H9 (cell line): ENCODE results near the gene FAM13A. TPM values are rescaled to one million over a fixed set of nuclear protein-coding genes. Genes with fewer than 3 reads are reported as not detected.
"Not testable (repeated sequence)": the region's sequence is repeated elsewhere in the genome, so short reads cannot be mapped to it uniquely, and the experiment has no call there.

Experiments
- DNase-seq: peaks from one replicate; pipeline ENCODE4 v3.0.0-alpha.2; 2017
- H2AFZ ChIP-seq: one replicate; pipeline ENCODE4 v1.6.1; 2013; ENCODE audit warnings: mild to moderate bottlenecking, low read length, control low read depth, moderate library complexity
- H2AK5ac ChIP-seq: 2 replicates; pipeline ENCODE4 v1.6.1; 2013; ENCODE audit warnings: low read length, control low read depth, mixed read lengths; ENCODE audit not compliant: insufficient read length
- H2BK120ac ChIP-seq: one replicate; pipeline ENCODE4 v1.6.1; 2013; ENCODE audit warnings: low read depth, mild to moderate bottlenecking, low read length, control low read depth, inconsistent platforms; ENCODE audit not compliant: poor library complexity, severe bottlenecking
- H2BK12ac ChIP-seq: 2 replicates; pipeline ENCODE4 v1.6.1; 2013; ENCODE audit warnings: low read length, control low read depth, mixed read lengths, low read depth; ENCODE audit not compliant: insufficient read length
- H2BK15ac ChIP-seq: 2 replicates; pipeline ENCODE4 v1.6.1; 2013; ENCODE audit warnings: low read depth, low read length, control low read depth
- H2BK20ac ChIP-seq: one replicate; pipeline ENCODE4 v1.6.1; 2013; ENCODE audit warnings: low read depth, mild to moderate bottlenecking, low read length, control low read depth, inconsistent platforms; ENCODE audit not compliant: poor library complexity, severe bottlenecking
- H2BK5ac ChIP-seq: 2 replicates; pipeline ENCODE4 v1.6.1; 2013; ENCODE audit warnings: low read length, control low read depth, mixed read lengths; ENCODE audit not compliant: insufficient read length
- H3K14ac ChIP-seq: 2 replicates; pipeline ENCODE4 v1.6.1; 2013; ENCODE audit warnings: low read length, control low read depth; ENCODE audit not compliant: insufficient read depth
- H3K18ac ChIP-seq: 2 replicates; pipeline ENCODE4 v1.6.1; 2013; ENCODE audit warnings: low read depth, mild to moderate bottlenecking, mixed read lengths, low read length, control low read depth; ENCODE audit not compliant: insufficient read length
- H3K23ac ChIP-seq: 2 replicates; pipeline ENCODE4 v1.6.1; 2013; ENCODE audit warnings: low read length, control low read depth, mixed read lengths, low read depth; ENCODE audit not compliant: insufficient read length
- H3K23me2 ChIP-seq: 2 replicates; pipeline ENCODE4 v1.6.1; 2013; ENCODE audit warnings: low read depth, mild to moderate bottlenecking, mixed read lengths, low read length, control low read depth; ENCODE audit not compliant: insufficient read length, poor library complexity, severe bottlenecking
- H3K27ac ChIP-seq: 2 replicates; pipeline ENCODE4 v1.5.1; 2013; ENCODE audit warnings: low read length, control low read depth, mixed read lengths, low read depth; ENCODE audit not compliant: insufficient read length
- H3K27me3 ChIP-seq: 2 replicates; pipeline ENCODE4 v1.6.1; 2013; ENCODE audit warnings: low read length, control low read depth, inconsistent platforms; ENCODE audit not compliant: insufficient read depth
- H3K4ac ChIP-seq: 2 replicates; pipeline ENCODE4 v1.6.1; 2013; ENCODE audit warnings: low read depth, mild to moderate bottlenecking, control low read depth, inconsistent platforms, low read length, moderate library complexity
- H3K4me1 ChIP-seq: 2 replicates; pipeline ENCODE4 v1.6.1; 2013; ENCODE audit warnings: low read length, control low read depth, inconsistent platforms; ENCODE audit not compliant: insufficient read depth
- H3K4me2 ChIP-seq: 2 replicates; pipeline ENCODE4 v1.6.1; 2013; ENCODE audit warnings: low read length, control low read depth, mixed read lengths; ENCODE audit not compliant: insufficient read length, insufficient read depth
- H3K56ac ChIP-seq: 2 replicates; pipeline ENCODE4 v1.6.1; 2013; ENCODE audit warnings: low read depth, mild to moderate bottlenecking, mixed read lengths, low read length, control low read depth; ENCODE audit not compliant: insufficient read length
- H3K79me1 ChIP-seq: 2 replicates; pipeline ENCODE4 v1.6.1; 2013; ENCODE audit warnings: low read depth, mild to moderate bottlenecking, moderate library complexity, low read length, control low read depth, inconsistent platforms; ENCODE audit not compliant: insufficient read depth, poor library complexity, severe bottlenecking
- H3K79me2 ChIP-seq: 2 replicates; pipeline ENCODE4 v1.6.1; 2013; ENCODE audit warnings: low read length, control low read depth, inconsistent platforms; ENCODE audit not compliant: insufficient read depth
- H3K9ac ChIP-seq: 2 replicates; pipeline ENCODE4 v1.6.1; 2013; ENCODE audit warnings: low read length, control low read depth, mixed read lengths; ENCODE audit not compliant: insufficient read length; ENCODE audit errors: extremely low read depth
- H3K9me3 ChIP-seq: one replicate; pipeline ENCODE4 v1.6.1; 2013; ENCODE audit warnings: low read depth, low read length, inconsistent platforms; ENCODE audit not compliant: control insufficient read depth
- H3T11ph ChIP-seq: one replicate; pipeline ENCODE4 v1.6.1; 2013; ENCODE audit warnings: mild to moderate bottlenecking, low read length, control low read depth, inconsistent platforms
- H4K20me1 ChIP-seq: one replicate; pipeline ENCODE4 v1.6.1; 2013; ENCODE audit not compliant: control insufficient read depth, insufficient read length, insufficient read depth
- H4K5ac ChIP-seq: 2 replicates; pipeline ENCODE4 v1.6.1; 2013; ENCODE audit warnings: low read depth, mild to moderate bottlenecking, mixed read lengths, low read length, control low read depth; ENCODE audit not compliant: insufficient read length
- H4K8ac ChIP-seq: replicated peaks from 2 replicates; pipeline ENCODE4 v1.6.1; 2013; ENCODE audit warnings: low read length, control low read depth, mixed read lengths, low read depth; ENCODE audit not compliant: insufficient read length
- H4K91ac ChIP-seq: 2 replicates; pipeline ENCODE4 v1.6.1; 2013; ENCODE audit warnings: low read depth, mild to moderate bottlenecking, moderate library complexity, mixed read lengths, low read length, control low read depth; ENCODE audit not compliant: insufficient read length
- H3K27ac Mint-ChIP-seq, 3 experiments: 2 replicates in 2 of 3; 3 replicates in 1 of 3; pipeline ENCODE4 v1.8.0; 2020 to 2021; ENCODE audit warnings: mixed read lengths in 3 of 3, mild to moderate bottlenecking in 1 of 3, moderate library complexity in 1 of 3
- H3K27me3 Mint-ChIP-seq: 2 replicates; pipeline ENCODE4 v1.8.0; 2021; ENCODE audit warnings: low read depth, mild to moderate bottlenecking, moderate library complexity, mixed read lengths
- H3K36me3 Mint-ChIP-seq, 3 experiments: 2 replicates in 2 of 3; 3 replicates in 1 of 3; pipeline ENCODE4 v1.8.0; 2020 to 2021; ENCODE audit warnings: low read depth in 3 of 3, mixed read lengths in 3 of 3; ENCODE audit not compliant: insufficient read depth in 1 of 3
- H3K4me1 Mint-ChIP-seq, 2 experiments: 2 replicates each; pipeline ENCODE4 v1.8.0; 2020; ENCODE audit warnings: mixed read lengths in 2 of 2
- H3K4me3 Mint-ChIP-seq, 2 experiments: 2 replicates in 1 of 2; 3 replicates in 1 of 2; pipeline ENCODE4 v1.8.0; 2020 to 2021; ENCODE audit warnings: mild to moderate bottlenecking in 2 of 2, mixed read lengths in 2 of 2, moderate library complexity in 1 of 2
- H3K9me3 Mint-ChIP-seq, 2 experiments: 2 replicates in 1 of 2; 3 replicates in 1 of 2; pipeline ENCODE4 v1.8.0; 2020; ENCODE audit warnings: mild to moderate bottlenecking in 2 of 2, mixed read lengths in 2 of 2, moderate library complexity in 1 of 2
- WGBS: extraction: QIAGEN DNeasy Blood & Tissue Kit; methylation state at CpG from one replicate; pipeline ENCODE4 v1.1.7; 2013; ENCODE audit warnings: missing lambda C conversion rate, low lambda C conversion rate, mixed read lengths; ENCODE audit not compliant: insufficient read length; ENCODE audit errors: extremely low coverage; 5-methylcytosine and 5-hydroxymethylcytosine counted together
- total RNA-seq: library from RNA; stranded (reverse); gene quantifications from 2 replicates; pipeline ENCODE4 v1.2.1, GENCODE V29; 2021
- TF ChIP-seq, protein P1 (sequence below): fragments of 200-600 bp; sonication (generic); conservative IDR thresholded peaks from 3 replicates; pipeline ENCODE4 v1.8.0; 2021; ENCODE audit warnings: antibody characterized with exemption, mild to moderate bottlenecking

Gene FAM13A
- total RNA-seq, 1 experiment from 2014 or later = 12.7 TPM

GRCh38 chr4:88907478-88907877, 149.5 kb downstream of the FAM13A start:
- Histone ChIP-seq H3K14ac (no peak overlapping the region), H3K4ac (no peak overlapping the region), H2BK15ac (no peak overlapping the region), H4K5ac (no peak overlapping the region), H4K8ac (no peak overlapping the region), H2BK12ac (no peak overlapping the region), H3K23me2 (no peaks in the 10 kb centered on the region), H3K79me1 (no peaks in the 10 kb centered on the region), H4K91ac (no peak overlapping the region), H3K79me2 (no peaks in the 10 kb centered on the region), H2BK5ac (no peak overlapping the region), H3K27ac (no peak overlapping the region), H3K9me3 (no peaks in the 10 kb centered on the region), H3K27me3 (no peaks in the 10 kb centered on the region), H4K20me1 (no peaks in the 10 kb centered on the region), H3K4me2 (no peak overlapping the region), H2BK20ac (no peak overlapping the region), H3K23ac (no peak overlapping the region), H3T11ph (no peak overlapping the region), H3K4me1 (no peaks in the 10 kb centered on the region), H3K9ac (no peak overlapping the region), H3K56ac (no peak overlapping the region), H2AK5ac (no peak overlapping the region), H3K18ac (no peak overlapping the region), H2AFZ (no peak overlapping the region), H2BK120ac (no peak overlapping the region)
- Mint-ChIP-seq H3K9me3 (peaks cover 5 to 9% of the 10 kb centered on the region in 2 experiments; a peak in 4 of 5 replicates), H3K4me1 (no peaks in the 10 kb centered on the region), H3K36me3 (peaks cover 19 to 30% (median 20%) of the 10 kb centered on the region in 3 experiments), H3K27ac (no peak overlapping the region), H3K27me3 (no peaks in the 10 kb centered on the region), H3K4me3 (no peak overlapping the region)
- WGBS = no CpG with 5 or more reads among the region's 5 CpGs
- TF ChIP-seq, protein P1, sequence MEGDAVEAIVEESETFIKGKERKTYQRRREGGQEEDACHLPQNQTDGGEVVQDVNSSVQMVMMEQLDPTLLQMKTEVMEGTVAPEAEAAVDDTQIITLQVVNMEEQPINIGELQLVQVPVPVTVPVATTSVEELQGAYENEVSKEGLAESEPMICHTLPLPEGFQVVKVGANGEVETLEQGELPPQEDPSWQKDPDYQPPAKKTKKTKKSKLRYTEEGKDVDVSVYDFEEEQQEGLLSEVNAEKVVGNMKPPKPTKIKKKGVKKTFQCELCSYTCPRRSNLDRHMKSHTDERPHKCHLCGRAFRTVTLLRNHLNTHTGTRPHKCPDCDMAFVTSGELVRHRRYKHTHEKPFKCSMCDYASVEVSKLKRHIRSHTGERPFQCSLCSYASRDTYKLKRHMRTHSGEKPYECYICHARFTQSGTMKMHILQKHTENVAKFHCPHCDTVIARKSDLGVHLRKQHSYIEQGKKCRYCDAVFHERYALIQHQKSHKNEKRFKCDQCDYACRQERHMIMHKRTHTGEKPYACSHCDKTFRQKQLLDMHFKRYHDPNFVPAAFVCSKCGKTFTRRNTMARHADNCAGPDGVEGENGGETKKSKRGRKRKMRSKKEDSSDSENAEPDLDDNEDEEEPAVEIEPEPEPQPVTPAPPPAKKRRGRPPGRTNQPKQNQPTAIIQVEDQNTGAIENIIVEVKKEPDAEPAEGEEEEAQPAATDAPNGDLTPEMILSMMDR = no peak
- DNase-seq = no peak

DNA sequence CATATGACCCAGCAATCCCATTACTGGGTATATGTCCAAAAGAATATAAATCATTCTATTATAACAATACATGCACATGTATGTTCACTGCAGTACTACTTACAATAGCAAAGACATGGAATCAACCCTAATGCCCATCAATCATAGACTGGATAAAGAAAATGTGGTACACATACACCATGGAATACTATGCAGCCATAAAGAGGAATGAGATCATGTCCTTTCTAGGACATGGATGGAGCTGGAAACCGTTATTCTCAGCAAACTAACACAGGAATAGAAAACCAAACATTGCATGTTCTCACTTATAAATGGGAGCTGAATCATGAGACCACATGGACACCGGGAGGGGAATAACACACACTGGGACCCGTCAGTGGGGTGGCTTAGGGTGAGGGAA, 152.7 kb downstream of the FAM13A start:
- not testable (repeated sequence) for H2BK15ac ChIP-seq, H3K4me2 ChIP-seq, H2BK12ac ChIP-seq, H3K9me3 ChIP-seq, H3K27ac Mint-ChIP-seq, H4K20me1 ChIP-seq, H2BK5ac ChIP-seq, DNase-seq, H3K27me3 ChIP-seq, H2AK5ac ChIP-seq, H3K27ac ChIP-seq, H3K9ac ChIP-seq, H3K27me3 Mint-ChIP-seq, H3K14ac ChIP-seq, H3K18ac ChIP-seq, H3K23ac ChIP-seq, H2BK20ac ChIP-seq, H4K91ac ChIP-seq, H3T11ph ChIP-seq, H3K79me2 ChIP-seq, H3K4ac ChIP-seq, H3K56ac ChIP-seq, H2AFZ ChIP-seq, H4K5ac ChIP-seq, H3K4me3 Mint-ChIP-seq, H3K79me1 ChIP-seq, H3K4me1 ChIP-seq, H3K23me2 ChIP-seq, H4K8ac ChIP-seq, H2BK120ac ChIP-seq
- WGBS = no CpG with 5 or more reads among the region's 3 CpGs
- Mint-ChIP-seq H3K4me1 (peaks cover 4 to 12% of the 10 kb centered on the region in 2 experiments), H3K9me3 (peaks cover 25 to 34% of the 10 kb centered on the region in 2 experiments), H3K36me3 (peaks cover 35 to 58% (median 39%) of the 10 kb centered on the region in 3 experiments)
